ENCODE data around the gene ROR2.

ROR2 gene

GRCh38 chr9:91948597-91949391 lies 1.2 kb downstream of the ROR2 start:
- no peak for DNase-seq (ENCODE audit: low read depth in 2 of 2)

GRCh38 chr9:91948101-91948596 lies 1.9 kb downstream of the ROR2 start:
- DNase-seq (ENCODE audit: low read depth in 2 of 2) = no peak

- no peak for DNase-seq (ENCODE audit: low read depth in 2 of 2)
Measured at GRCh38 chr9:91946653-91947488, 3.2 kb downstream of the ROR2 start.

GRCh38 chr9:91946196-91946595 lies 3.8 kb downstream of the ROR2 start:
- DNase-seq (ENCODE audit: low read depth in 2 of 2) = no peak

- peak; percentile 65 to 70 for DNase-seq (ENCODE audit: low read depth in 2 of 2)
Measured at GRCh38 chr9:91945277-91946085, 4.5 kb downstream of the ROR2 start.

GRCh38 chr9:91944711-91945110 lies 5.3 kb downstream of the ROR2 start:
- no peak for DNase-seq (ENCODE audit: low read depth in 2 of 2)

- DNase-seq (ENCODE audit: low read depth in 2 of 2) = no peak
Measured at GRCh38 chr9:91943478-91944470, 6.3 kb downstream of the ROR2 start.

GRCh38 chr9:91942201-91942600 lies 7.8 kb downstream of the ROR2 start:
- DNase-seq (ENCODE audit: low read depth in 2 of 2) = no peak

- DNase-seq (ENCODE audit: low read depth in 2 of 2) = no peak
Measured at GRCh38 chr9:91939978-91940377, 10.1 kb downstream of the ROR2 start.

- no peak for DNase-seq (ENCODE audit: low read depth in 2 of 2)
Measured at GRCh38 chr9:91937727-91938126, 12.3 kb downstream of the ROR2 start.

- DNase-seq (ENCODE audit: low read depth in 2 of 2) = no peak
Measured at GRCh38 chr9:91937056-91937455, 13.0 kb downstream of the ROR2 start.

GRCh38 chr9:91935805-91936514 lies 14.1 kb downstream of the ROR2 start:
- no peak for DNase-seq (ENCODE audit: low read depth in 2 of 2)

GRCh38 chr9:91935066-91935749 lies 14.8 kb downstream of the ROR2 start:
- no peak for DNase-seq (ENCODE audit: low read depth in 2 of 2)

- DNase-seq (ENCODE audit: low read depth in 2 of 2) = no peak
Measured at GRCh38 chr9:91934654-91935053, 15.4 kb downstream of the ROR2 start.

- no peak for DNase-seq (ENCODE audit: low read depth in 2 of 2)
Measured at GRCh38 chr9:91933556-91934352, 16.3 kb downstream of the ROR2 start.

GRCh38 chr9:91930475-91930874 lies 19.6 kb downstream of the ROR2 start:
- no peak for DNase-seq (ENCODE audit: low read depth in 2 of 2)

GRCh38 chr9:91929331-91929730 lies 20.7 kb downstream of the ROR2 start:
- DNase-seq (ENCODE audit: low read depth in 2 of 2) = no peak

GRCh38 chr9:91927922-91928510 lies 22.0 kb downstream of the ROR2 start:
- DNase-seq (ENCODE audit: low read depth in 2 of 2) = no peak

Measured in fibroblast of skin of left quadriceps (primary cell).